DMS153 (cell line): ENCODE results near the gene NAXE.
"Not testable (repeated sequence)": the region's sequence is repeated elsewhere in the genome, so short reads cannot be mapped to it uniquely, and the experiment has no call there.

Source experiments
- DNase-seq: peaks from one replicate; lab custom pipeline; 2025; lab: John Stamatoyannopoulos, UW

NAXE gene

GRCh38 chr1:156593661-156593989 lies 2.0 kb downstream of the NAXE start:
- no peak for DNase-seq

- DNase-seq, result no peak
These were observed 2.6 kb downstream of the NAXE start for GRCh38 chr1:156594190-156594589.

GRCh38 chr1:156595016-156595415 lies 3.4 kb downstream of the NAXE start:
- DNase-seq, result no peak

GRCh38 chr1:156596426-156596825 lies 4.8 kb downstream of the NAXE start:
- DNase-seq, result no peak

GRCh38 chr1:156598125-156598524 lies 6.5 kb downstream of the NAXE start:
- no peak for DNase-seq

GRCh38 chr1:156598731-156599432 lies 7.3 kb downstream of the NAXE start:
- no peak for DNase-seq

- no peak for DNase-seq
These were observed 8.2 kb downstream of the NAXE start for GRCh38 chr1:156599811-156600210.

GRCh38 chr1:156600733-156601121 lies 9.2 kb downstream of the NAXE start:
- DNase-seq, result no peak

GRCh38 chr1:156601122-156601830 lies 9.7 kb downstream of the NAXE start, which contains the start of gene GPATCH4:
Gene GPATCH4 (minus strand): TSS chr1:156601479.
- peak; percentile 57 for DNase-seq

GRCh38 chr1:156601892-156602291 lies 10.3 kb downstream of the NAXE start:
- no peak for DNase-seq

- no peak for DNase-seq
These were observed 11.0 kb downstream of the NAXE start for GRCh38 chr1:156602557-156602993.

GRCh38 chr1:156607344-156607743 lies 15.8 kb downstream of the NAXE start:
- not testable (repeated sequence) for DNase-seq

GRCh38 chr1:156608036-156608674 lies 16.6 kb downstream of the NAXE start:
- DNase-seq, result peak; percentile 80

- peak; percentile 25 for DNase-seq
These were observed 17.4 kb downstream of the NAXE start for GRCh38 chr1:156608981-156609380.

- DNase-seq, result not testable (repeated sequence)
These were observed 18.5 kb downstream of the NAXE start for GRCh38 chr1:156610072-156610471.

- no peak for DNase-seq
These were observed 21.1 kb downstream of the NAXE start for GRCh38 chr1:156612666-156613065.

GRCh38 chr1:156615946-156616345 lies 24.4 kb downstream of the NAXE start:
- no peak for DNase-seq

- DNase-seq, result peak; percentile 43
These were observed 24.9 kb downstream of the NAXE start for GRCh38 chr1:156616463-156616862.

- no peak for DNase-seq
These were observed 27.4 kb downstream of the NAXE start, which contains the start of gene HAPLN2 for GRCh38 chr1:156618853-156619581. Gene HAPLN2 (plus strand): TSS chr1:156619415. CDS start chr1:156623491, 4,076 bp downstream.

- no peak for DNase-seq
These were observed 28.0 kb downstream of the NAXE start for GRCh38 chr1:156619582-156619955.

- no peak for DNase-seq
These were observed 31.2 kb downstream of the NAXE start for GRCh38 chr1:156622581-156623297.
